Middle frontal gyrus (tissue), 1 donor: ENCODE measurements around the gene BET1L.
"Not testable (repeated sequence)": the region's sequence is repeated elsewhere in the genome, so short reads cannot be mapped to it uniquely, and the experiment has no call there.

ENCODE experiments used
- DNase-seq: peaks from one replicate; pipeline ENCODE4 v3.0.0-alpha.2; 2015; ENCODE audit warnings: low spot score; ENCODE audit errors: extremely low spot score

The BET1L gene

DNA sequence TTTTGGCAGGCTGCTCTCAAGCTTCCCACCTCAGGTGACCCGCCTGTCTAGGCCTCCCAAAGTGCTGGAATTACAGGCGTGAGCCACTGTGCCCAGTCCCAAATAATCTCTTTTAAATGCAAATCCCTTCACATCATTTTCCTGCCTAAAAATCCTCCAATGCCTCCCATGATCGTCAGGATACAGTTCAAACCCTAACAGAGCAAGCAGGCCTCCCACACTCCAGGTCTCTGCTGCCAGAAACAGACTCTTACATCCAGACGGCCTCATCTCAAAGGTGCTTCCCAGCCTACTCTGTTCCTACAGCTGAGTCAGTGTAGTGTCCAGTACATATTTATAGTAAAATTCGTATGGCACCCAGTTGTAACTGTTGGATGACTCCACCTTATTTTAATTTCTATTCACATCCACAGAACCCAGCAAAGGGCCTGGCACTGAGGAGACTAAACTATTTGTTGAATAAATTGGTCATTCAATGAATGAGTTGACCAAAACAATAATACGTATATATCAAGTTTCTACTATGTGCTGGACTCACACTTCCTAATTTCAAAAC is 20.7 kb upstream of the BET1L start:
- no peak for DNase-seq

DNA sequence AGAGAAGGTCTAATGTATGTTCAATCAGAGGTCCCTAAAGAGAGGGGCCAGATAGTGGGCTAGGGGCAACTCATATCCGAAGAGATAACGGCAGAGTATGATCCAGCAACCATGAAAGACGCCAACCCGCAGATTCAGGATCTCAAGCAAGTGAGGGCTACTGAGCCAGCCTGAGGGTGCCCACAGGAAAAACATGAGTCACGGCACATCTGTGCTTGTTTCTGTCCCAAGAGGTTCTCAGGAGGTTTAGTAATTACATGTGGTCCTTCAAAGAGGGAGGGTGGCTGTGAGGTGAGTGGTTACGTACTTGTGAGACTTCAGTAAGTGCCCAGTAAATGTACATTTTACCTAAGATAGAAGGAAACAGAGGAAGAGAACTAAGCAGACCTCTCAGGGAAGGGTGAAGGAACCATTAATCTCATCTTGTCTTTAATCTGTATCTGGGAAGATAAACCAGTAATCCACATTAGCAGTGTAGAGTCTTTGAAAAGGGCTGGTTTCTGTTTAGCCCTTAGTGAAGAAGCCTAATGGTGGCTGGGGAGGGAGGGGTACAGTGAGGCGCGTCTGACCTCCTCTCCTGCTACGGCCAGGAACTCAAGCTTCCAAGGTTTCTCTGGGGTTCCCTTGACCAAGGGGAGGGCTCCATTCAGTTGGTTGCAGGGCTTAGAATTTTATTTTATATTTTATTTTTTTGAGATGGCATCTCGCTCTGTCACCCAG is 18.7 kb upstream of the BET1L start:
- no peak for DNase-seq

DNA sequence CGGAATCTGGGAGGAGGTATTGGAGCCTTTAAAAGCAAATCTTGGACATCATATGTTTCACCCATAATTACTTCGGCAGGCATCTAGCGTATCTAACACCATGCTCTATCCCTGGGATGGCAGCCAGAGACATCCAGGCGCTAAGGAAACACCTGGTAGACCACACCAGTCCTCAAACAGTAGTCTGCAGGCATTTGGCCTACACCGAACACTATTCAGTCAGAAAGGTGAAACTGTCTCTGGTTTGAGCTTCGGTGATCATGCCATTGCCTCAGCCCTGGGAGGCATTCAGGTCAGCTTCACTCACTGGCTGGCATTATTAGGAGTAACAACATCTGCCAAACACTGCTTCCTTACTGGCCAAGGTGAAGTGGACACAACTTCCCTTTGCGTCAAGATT is 17.2 kb upstream of the BET1L start:
- no peak for DNase-seq

DNA sequence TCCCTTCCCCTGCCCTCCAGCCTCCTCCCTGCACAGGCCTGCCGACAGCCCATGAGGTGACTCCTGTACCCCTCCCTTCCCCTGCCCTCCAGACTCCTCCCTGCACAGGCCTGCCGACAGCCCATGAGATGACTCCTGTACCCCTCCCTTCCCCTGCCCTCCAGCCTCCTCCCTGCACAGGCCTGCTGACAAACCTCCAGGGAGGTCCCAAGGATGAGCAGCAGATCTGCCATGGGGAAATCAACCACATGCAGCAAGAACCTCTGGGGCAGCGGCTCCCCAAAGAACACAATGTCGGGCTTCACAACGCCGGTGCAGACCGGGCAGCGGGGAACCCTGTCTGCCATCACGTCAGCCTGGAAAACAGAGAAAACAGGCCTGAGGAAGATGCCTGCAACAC is 16.7 kb upstream of the BET1L start:
- DNase-seq = no peak

DNA sequence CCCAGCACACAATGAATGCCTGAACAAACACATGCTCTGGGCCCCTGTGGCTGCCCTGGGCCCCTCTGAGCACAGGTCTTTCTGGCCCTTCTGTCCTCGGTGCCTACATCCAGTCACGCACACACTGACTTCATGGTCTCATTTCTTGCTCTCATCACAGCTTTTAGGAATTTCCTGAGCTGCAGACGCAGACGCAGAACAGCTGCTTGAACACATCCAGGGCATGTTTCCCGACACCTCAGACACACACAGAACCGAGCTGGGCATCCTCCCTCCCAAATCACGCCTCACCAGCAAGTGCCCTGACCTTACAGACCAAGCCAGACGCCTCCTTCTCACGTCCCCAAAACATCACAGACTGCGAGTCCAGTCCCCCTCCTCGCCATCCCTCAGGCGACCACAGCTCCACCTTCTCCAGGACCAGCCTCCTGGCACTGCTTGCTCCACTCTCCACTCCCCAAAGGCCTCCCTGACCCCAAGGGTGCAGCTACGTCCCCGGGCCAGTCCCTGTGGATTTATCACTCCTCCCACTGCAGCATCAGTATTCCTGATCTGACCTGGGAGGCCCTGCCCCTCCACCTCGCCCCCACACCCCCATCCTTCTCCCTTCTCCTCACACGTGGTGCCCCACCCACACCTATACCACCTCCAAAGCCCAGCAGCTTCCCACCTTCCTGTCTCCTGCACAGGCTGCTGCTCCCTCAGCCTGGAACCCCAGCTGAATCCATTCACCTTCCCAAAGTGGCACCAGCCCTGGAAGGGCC is 16.0 kb upstream of the BET1L start:
- no peak for DNase-seq

DNA sequence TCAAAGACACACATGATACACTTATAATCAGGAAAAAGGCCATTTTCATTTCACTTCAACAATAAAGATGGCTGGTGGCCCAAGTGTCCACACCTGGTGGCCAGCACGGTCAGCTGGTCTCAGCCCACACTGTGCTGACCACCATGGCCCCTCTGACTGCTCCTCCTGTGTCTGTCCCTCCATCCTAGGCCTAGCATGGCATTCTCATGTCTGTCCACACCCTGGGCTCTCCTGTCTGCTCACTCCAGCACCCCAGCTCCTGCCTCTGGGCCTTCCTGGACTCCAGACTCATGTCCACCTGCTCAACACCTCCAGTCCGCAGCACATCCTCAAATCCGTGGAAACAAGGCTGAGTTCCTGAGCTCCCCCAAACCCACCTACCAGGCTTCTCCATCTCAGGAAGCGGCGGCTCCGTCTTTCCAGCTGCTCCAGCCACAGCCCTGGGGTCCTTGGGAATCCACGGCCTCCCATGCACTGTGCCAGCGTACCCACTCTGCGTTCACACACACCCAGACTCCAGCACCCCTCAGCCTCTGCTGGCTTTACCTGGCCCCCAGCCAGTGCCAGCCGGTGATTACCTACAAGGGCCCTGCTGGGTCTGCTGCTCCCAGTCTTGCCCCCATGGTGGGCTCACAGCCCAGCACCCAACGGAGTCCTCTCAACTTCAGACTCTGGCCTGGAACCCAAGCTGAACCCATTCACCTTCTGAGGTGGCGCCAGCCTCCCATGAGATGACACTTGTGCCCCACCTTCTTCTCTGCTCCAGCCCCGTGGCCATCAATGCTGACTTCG is 15.0 kb upstream of the BET1L start:
- no peak for DNase-seq

DNA sequence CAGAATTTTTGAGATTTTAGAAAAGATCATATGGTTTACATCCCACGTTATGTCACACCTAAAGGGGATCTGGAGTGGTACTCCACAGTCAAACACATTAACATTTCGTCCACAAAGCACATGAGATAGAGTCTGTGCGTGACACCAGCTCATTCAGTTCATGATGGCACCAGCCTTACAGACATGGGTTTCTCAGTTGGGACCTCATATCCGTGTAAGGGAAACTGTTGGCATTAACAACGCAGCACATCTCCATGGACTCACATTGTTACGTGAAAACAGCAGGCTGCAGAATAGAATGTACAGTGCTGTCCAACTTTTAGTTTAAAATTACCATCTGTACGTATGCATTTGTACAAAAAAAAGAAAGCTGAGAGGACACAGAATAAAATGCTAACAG is 14.3 kb upstream of the BET1L start:
- no peak for DNase-seq

DNA sequence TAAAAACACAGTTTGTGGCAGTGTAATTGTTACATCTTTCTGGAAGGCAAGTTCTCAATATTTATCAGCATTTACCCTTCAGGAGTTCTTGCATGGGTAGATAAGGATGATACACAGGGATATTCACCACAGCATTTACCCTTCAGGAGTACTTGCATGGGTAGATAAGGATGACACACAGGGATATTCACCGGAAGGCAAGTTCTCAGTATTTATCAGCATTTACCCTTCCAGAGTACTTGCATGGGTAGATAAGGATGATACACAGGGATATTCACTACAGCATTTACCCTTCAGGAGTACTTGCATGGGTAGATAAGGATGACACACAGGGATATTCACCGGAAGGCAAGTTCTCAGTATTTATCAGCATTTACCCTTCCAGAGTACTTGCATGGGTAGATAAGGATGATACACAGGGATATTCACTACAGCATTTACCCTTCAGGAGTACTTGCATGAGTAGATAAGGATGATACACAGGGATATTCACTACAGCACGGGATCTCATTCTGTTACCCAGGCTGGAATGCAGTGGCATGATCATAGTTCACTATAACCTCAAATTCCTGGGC is 13.5 kb upstream of the BET1L start:
- not testable (repeated sequence) for DNase-seq

DNA sequence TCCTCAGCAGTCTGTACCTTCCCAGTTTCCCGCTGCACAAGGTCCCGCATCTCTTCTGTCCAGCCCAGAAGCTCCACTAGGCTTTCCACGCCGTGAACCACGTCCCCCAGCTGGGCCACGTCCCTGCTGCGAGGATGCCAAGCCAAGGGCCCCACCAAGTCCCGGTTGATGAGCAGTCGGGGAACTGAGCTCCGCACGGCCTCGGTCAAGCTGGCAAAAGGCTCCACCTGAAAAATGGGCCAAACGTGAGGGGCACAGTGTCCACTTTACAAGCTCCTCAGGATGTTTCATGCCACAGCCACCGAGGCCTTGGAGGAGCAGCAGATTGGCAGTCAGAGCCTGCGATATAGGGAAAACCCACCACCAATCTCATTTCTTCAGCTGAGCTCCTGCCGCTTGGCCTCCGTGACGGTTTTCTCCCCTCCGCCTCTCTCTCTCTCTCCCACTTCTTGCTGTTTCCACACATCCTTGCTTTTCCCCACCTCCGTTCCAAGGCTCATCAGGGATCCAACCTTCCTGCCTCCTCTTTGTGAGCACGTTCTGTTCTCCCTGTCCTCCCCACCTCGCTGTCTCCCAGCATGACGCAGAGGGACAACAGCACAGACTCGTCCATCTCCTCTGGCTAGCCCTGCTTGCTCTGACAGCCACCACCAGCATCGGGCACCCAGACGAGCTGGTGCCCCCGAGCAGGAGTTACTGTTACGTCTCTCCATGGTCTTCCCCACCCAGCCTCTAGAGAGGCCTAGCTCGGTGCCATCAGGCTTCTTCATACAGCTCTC is 11.8 kb upstream of the BET1L start:
- no peak for DNase-seq

DNA sequence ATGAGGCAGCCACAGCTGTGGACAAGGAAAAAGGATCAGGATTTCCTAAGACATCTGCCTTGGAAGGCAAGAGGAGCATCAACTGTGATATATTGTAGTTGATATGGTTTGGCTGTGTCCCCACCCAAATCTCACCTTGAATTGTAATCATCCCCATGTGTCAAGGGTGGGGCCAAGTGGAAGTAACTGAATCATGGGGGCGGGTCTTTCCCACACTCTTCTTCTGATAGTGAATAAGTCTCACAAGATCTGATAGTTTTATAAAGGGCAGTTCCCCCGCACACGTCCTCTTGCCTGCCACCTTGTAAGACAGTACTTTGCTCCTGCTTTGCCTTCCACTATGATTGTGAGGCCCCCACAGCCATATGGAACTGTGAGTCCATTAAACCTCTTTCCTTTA is 10.5 kb upstream of the BET1L start:
- DNase-seq = no peak

DNA sequence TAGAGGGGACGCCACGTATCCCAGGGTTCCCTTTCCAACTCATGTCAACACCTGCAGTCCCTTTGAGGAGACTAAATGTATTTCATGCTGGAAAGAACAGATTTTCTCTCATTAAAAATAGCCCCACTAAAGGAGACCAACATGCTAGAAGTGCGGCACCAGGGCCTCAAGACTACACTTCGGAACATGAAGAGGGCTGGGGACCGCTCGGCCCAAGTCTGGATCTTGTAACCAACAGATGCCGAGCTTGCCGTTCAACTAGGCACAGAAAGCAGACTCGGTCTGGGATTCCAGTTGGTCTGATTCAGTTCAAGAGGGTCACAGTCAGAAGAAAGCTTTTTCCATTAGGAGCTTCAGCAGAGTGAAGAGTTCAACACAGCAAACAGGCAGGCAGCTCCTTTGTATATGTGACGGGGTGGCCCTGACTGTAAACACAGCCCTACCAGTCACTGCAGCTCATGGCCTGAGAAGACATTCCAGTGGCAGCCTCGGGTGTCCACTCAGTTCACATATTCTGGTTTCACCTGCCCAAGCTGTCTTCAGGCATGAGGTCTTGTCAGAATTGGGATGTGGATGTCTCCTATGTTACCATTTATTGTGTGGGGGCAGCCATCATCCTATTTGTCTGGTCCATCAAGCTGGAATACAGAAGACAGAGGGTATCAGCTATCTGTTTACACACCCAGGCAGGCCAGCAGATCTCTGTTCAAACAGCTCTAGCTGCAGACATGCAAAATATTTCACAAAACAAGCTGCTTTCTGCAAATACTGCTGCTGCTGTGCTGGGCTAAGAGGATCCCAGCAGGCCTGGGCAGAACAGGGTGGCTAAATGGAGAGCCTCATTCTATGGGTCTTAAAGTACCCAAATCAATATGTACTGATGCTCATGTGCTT is 9.1 kb upstream of the BET1L start:
- no peak for DNase-seq

DNA sequence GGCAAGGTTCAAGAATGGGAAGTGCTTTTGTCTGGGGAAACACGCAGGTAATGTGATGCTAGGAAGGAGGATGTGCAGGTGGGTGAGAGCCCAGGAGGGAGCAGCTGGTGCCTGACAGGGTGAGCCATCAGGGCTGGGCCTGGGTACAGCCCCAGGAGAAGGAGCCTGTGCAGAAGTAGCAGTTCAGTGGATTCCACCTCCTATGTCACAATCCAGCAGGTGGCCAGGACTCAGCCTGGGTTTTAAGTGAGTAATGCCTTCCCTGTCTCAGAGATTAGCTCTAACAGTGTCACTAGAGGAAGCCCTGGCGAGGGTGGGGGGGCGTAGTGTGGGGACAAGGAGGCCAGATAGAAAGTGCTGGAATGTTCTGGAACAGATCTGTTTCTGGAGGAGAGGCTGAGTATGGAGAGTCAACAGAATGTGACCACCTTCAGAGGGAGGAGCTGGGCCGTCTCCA is 8.4 kb upstream of the BET1L start:
- no peak for DNase-seq

DNA sequence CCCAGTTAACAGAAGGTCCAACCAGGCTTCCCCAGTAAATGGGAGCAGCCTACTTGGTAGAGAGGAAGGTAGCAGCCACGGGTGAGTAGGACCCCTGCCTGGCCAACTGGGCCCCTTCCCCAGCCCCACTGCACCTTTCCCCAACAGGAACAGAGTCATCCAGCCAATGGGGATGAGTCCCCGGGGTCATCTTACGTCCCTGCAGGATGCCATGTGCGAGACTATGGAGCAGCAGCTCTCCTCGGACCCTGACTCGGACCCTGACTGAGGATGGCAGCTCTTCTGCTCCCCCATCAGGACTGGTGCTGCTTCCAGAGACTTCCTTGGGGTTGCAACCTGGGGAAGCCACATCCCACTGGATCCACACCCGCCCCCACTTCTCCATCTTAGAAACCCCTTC is 6.9 kb upstream of the BET1L start:
- no peak for DNase-seq

DNA sequence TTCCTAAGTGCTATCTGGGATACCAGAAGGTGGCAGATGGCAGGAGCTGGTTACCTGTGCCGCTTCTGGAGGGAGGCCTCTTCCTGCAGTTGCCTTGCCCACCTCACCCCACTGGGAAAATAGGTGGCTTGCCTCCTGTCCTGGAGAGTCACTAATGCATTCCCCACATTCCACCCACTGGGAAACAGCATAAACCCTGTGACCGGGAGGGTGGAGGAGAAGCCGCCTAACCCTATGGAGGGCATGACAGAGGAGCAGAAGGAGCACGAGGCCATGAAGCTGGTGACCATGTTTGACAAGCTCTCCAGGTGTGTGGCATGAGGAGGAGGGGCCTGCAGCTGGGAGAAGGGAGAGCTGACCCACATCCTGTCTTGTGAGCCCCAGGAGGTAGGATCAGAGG is 5.9 kb upstream of the BET1L start:
- DNase-seq = no peak

DNA sequence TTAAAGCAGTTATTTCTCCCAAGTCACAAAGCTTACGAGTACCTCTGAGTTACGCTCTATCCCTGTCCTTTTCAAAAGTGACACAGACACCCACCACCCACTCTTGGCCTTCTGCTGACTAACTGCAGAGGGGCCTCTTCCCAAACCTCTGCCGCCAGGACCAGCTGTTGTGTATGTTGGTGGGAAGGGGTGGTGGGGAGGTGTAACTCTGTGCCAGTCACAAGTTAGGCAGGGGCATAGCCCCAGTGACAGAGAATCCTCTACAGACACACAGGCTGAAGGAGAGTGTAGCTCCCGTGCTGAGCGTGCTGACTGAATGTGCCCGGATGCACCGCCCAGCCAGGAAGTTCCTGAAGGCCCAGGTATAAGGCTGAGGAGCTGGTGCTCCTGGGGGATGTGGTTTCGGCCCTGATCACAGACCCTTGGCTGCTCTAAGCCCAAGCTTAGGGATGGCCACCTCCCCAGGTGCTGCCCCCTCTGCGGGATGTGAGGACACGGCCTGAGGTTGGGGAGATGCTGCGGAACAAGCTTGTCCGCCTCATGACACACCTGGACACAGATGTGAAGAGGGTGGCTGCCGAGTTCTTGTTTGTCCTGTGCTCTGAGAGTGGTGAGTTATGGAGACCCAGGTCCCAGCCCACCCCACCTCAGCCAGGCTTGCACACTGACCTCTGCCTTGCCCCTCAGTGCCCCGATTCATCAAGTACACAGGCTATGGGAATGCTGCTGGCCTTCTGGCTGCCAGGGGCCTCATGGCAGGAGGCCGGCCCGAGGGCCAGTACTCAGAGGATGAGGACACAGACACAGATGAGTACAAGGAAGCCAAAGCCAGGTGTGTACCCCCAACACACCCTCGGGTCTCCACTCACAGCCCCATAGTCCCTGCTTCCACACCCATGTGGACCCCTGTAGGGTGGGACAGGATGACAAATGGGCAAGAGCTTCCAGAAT is 5.2 kb upstream of the BET1L start:
- no peak for DNase-seq

DNA sequence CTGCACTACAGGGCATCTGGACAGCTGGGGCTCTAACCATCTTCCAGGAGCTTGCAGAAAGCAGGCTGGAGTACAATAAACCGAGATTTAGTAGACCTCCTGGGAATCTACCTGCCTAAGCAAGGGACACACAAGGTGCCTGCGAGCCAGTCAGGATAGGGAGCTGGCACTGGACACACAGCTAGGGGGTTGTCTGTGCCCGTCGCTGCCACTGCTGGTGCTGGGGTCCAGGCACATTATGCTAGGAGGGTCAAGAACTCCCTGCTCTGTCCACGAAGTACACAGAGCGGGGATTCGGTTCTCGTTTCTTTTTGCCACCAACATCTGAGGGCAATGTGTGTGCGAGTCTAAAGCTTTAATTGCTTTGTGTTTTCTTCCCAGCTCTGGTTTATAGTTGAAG is 4.5 kb upstream of the BET1L start:
- DNase-seq = no peak

DNA sequence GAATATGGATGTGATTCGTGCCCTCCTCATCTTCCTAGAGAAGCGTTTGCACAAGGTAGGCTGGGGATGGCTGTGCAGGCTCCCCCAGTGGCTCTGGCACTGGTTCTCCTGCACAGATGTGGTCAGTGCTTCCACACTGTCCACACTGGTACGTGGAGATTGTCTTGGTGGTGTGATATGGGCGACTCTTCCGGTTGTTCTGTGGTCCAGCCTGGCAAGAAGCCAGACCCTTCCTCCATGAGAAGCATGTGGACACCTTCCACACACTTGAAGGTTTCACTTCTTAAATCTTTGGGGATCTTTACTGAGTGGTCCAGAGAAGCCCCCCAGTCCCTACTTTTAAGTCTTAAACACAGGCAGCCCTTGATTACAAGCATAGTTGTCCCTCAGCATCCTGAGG is 4.1 kb upstream of the BET1L start:
- DNase-seq = no peak

DNA sequence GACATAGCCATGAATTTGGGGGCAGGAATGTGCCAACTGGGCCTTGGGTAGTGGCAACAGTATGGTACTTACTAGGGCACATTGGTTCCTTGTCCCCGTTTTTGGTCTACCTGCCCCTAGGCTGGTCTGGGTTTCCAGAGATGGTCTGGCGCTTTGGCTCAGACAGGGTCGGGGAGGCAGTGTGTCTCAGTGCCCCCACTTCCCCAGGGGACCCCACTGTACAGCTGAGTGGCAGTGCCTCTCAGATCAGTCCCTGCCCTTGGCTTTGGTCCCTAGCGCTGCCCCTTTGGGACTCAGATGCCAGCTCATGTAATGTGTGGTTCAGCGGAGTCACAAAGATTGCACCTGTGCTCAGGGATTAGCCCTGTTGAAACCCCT is 3.6 kb upstream of the BET1L start:
- DNase-seq = no peak
